Activated CD8-positive, alpha-beta memory T cell treated with anti-CD3 and anti-CD28 coated beads for 4 hours (primary cell): ENCODE results near the gene FLT1.

ENCODE experiments used
- DNase-seq, 2 donors: peaks; one replicate each; pipeline ENCODE4 v3.0.0-alpha.2; 2020; ENCODE audit warnings: low read depth in 2 of 2

The FLT1 gene

GRCh38 chr13:28385362-28385761, 109.6 kb downstream of the FLT1 start:
- DNase-seq: no peak

DNA sequence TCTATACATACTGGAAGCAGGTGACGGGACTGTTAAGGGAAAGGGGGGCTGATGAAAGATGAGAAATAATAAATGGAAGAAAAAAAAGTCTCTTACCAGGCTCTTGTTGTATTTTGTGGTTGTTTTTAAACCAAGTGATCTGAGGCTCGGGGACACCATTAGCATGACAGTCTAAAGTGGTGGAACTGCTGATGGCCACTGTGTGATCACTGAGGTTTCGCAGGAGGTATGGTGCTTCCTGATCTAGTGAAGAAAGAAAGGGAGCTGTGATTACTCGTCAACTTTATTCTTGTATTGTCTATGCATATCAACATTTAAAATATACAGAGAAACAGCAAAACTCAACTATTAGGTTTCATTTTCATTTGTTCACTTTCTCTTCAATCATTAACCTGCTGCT, 110.1 kb downstream of the FLT1 start:
- DNase-seq: no peak

DNA sequence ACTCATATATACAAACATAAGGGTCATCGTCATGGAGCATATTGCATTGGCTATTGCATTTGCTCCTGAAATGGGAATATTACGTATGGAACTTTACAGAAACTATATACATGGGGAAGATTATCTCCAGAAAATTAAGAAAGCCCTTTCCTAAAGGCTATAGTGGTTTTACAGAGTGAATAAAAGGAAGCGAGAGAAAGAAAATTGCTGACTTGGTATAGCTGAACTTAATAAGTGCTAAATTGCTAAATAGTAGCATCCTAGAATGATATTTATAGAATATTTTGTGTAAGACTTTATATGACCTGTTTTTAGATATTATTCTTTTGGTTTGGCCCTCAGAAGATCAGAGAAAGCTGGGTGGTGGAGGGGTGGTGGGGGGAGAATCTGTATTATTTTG, 114.6 kb downstream of the FLT1 start:
- DNase-seq: no peak

GRCh38 chr13:28379371-28380083, 115.4 kb downstream of the FLT1 start:
- DNase-seq: no peak

- no peak for DNase-seq
Observed at GRCh38 chr13:28376604-28377003, 118.3 kb downstream of the FLT1 start.

DNA sequence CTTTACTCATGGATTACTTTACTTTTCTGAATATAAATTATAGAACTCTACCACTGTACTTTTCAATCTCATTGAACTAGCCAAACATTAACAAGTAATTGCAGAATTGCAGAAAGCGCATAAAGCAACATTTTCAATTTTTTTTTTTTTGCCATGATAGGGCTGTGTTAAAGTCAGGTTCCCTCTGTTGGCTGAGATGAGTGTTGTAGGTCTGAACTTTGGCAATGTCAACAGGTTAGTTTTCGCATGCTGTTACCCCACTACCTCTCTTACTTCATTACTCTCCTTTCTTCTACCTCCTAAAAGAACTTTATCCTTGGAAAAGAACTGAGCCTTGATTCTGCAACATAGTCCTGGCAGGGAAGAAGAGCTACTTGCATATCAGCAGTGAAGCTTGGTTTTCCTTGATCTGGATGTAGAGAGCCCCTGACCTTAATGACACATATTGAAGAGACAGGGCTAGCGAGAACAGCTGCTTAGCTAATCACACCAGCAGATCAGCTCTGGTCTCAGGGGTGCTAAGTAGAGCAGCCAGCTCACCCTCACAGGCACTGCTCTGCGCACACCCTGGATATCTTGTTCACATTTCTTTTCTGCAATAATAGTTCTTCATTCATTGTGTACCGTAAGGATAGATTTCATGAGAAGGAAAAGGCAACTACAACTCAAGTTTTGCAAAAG, 119.5 kb downstream of the FLT1 start:
- no peak for DNase-seq

- DNase-seq: no peak
Observed at GRCh38 chr13:28373810-28374209, 121.1 kb downstream of the FLT1 start.

DNA sequence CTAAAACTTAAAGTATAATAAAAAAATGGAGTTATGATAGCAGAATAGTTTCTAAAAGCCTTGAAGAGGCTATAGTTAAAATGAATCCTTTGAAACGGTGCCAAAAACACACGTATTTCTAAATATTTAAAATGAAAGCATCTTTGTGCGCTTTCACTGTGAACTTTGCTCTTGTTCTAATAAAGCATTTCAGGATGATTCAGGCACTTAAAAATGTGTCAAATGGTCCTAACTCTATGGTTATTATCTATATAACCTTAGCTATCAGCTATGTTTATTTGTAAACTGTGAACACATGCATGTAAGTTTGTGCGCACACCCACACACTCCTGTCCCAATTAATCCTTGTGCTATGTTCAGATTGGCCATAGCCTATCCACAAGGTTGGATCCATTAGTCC, 124.5 kb downstream of the FLT1 start:
- no peak for DNase-seq

- no peak for DNase-seq
Observed at GRCh38 chr13:28358708-28359107, 136.2 kb downstream of the FLT1 start.

DNA sequence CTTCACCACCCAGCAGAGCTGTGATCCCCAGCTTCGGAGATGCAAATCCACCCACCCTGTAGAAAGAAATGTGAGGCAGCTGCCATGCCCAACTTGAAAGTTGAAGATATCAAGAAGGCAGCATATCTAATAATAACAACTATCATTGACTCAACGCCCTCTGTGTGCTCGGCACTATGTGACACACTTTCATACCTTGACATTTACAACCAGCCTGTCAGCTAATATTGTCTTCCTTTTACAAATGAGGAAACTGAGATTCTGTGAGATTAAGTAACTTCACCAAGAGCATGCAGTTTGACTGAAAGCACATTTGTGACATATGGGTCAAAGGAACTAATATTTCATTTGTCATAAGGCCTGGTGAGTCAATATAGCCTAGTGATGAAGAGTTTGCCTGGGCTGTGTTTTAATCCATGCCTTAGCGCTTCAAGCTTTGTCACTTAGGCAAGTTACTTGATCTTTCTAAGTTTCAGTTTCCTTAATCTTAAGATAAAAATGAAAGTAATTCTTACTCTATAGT, 137.0 kb downstream of the FLT1 start:
- no peak for DNase-seq

GRCh38 chr13:28357247-28357825, 137.6 kb downstream of the FLT1 start:
- no peak for DNase-seq

DNA sequence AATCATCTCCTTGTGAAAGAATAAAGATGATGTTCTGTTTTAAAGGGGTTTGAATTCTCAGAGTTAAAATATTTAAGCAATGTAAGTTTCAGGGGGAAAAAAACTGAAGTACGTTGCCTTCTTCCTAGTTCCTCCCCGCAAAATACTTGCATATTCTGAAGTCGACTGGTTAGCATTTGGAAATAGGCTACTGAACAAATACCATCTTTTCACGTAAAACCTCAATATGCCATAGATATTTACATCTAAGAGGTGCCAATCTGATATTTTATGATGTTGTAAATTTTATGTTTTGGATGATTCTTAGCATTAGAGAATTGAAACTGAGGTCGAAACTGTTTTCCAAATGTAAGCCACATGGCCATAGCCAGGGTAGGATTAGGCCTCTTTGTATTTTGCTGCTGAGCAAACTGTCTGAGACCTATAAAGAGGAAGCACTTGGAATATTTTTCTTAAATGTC, 138.3 kb downstream of the FLT1 start:
- DNase-seq: no peak

GRCh38 chr13:28355822-28356371, 139.0 kb downstream of the FLT1 start:
- DNase-seq: no peak

DNA sequence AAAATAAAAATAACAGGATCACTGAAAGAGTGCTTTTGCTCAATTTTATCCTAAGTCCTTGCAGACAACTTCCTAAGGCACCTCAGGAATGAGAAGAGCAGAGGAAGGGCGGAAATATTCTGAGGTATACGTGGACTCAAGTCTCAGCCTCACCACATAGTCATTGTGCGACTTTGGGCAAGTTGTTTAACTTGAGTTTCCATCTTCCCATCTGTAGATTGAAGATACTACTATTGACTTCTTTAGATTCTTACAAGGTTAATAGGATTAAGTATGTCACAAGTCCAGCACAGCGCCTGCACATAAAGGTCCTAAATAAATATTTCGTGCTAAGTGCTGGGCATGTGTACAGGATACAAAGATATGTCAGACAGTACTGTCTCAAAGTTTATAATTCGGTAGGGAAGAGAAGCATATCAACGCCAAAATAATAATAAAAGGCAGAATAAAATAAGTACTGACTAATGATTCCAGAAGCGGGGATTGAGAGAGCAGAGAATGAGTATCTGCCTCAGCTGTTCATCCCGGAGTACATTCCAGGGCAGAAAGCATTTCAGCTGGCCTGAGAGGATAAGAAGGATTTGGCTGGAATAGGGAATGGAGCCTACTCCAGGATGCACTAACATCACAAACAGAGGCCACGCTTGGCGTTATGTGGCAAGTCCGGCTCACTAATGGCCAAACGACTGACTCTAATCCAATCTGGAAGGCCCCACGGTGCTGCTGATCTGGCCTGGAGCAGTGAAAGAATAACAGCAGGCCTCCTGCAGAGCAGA, 139.7 kb downstream of the FLT1 start:
- no peak for DNase-seq

DNA sequence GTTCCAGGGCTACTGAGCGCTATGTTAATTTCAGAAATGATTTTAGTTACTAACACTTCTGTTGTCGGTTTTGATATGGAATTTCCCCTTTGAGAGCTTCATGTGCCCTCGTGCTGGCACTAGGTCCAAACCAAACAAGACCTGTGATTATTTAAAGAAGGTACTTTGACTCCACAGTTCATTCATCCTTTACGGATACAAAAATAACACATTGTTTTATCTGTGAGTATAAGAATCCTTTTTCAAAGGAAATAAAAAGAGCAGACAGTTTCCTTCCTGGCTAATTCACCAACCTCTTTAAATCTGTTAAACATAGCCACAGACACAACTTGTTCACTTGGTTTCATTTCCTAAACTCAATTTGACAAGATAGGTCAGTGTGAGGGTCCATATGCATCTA, 141.2 kb downstream of the FLT1 start:
- no peak for DNase-seq

GRCh38 chr13:28349907-28350654, 144.8 kb downstream of the FLT1 start:
- no peak for DNase-seq

DNA sequence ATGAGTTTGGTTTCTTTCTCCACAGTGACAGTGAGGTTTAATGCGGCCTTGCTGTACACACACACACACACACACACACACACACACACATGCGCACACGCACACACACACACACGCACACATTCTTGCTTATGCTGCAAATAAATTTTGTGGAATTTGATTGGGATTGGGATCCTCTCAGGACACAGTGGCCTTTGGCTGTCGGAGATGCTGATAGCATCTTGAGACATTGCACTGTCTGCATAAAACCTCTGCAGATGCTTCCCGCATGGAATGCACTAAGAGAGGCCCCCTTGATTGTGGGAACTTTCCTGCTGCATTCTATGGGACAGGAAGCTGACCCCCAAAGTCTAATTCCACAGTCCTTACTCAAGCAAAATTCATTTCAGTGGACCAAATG, 145.6 kb downstream of the FLT1 start:
- no peak for DNase-seq

DNA sequence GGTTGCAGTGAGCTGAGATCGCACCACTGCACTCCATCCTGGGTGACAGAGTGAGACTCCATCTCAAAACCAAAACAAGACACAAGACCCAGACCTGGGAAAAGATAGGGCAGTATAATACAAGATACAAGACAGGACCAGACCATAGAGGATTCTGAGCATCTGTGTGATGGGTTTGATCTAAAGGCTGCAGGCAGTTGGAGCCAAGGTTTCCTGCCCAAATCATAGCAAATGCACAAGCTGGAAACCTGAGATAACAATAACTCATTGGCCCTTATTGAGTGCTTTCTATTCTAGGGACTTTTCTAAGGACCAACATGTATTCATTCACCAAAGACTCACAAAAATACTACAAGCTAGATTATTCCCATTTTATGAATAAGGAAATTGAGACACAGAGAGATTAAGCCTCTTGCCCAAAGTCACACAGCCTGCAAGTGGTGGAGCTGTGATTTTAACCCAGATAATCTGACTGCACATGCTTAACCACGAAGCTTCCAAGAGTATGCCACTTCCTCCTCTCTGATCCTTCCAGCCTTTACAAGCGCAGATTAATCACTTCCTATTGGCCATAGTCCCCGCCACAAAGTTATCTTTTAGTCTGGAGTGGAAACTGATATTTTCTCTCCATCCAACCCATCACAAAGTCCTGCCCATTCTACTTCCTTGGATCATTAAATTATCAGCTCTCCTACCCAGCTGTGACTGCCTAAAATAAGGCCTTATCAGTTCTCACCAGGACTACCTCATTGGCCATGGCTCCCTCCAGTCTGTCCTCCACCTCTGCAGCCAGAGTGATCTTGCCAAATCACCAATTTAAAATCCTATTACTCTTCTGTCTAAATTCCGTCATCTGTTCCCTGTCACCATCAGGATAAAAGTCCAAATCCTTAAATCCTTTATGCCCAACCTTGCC, 147.2 kb downstream of the FLT1 start:
- DNase-seq: no peak

- DNase-seq: no peak
Observed at GRCh38 chr13:28346154-28346553, 148.8 kb downstream of the FLT1 start.

GRCh38 chr13:28344163-28344562, 150.8 kb downstream of the FLT1 start:
- DNase-seq: no peak
